Suprapubic skin (tissue), 4 donors: ENCODE measurements around the gene GABRR1.

Experiments
- CTCF ChIP-seq, 2 donors: fragments of 200-600 bp in 1 of 2; fragments of 450-650 bp in 1 of 2; sonication (generic) in 1 of 2; IDR thresholded peaks; one replicate each; pipeline ENCODE4 v1.5.1; 2016 to 2019; ENCODE audit warnings: antibody characterized with exemption in 2 of 2, mild to moderate bottlenecking in 1 of 2, moderate library complexity in 1 of 2
- EP300 ChIP-seq: sonication (generic); formaldehyde crosslinking; IDR thresholded peaks from one replicate; pipeline ENCODE4 v1.6.1; 2017; ENCODE audit warnings: antibody characterized with exemption
- POLR2A ChIP-seq, 2 donors: fragments of 450-650 bp; IDR thresholded peaks; one replicate each; pipeline ENCODE4 v1.6.1; 2017; ENCODE audit warnings: antibody characterized with exemption in 2 of 2, mild to moderate bottlenecking in 2 of 2, moderate library complexity in 2 of 2
- POLR2AphosphoS5 ChIP-seq, 3 donors: sonication (generic); formaldehyde crosslinking; IDR thresholded peaks; one replicate each; pipeline ENCODE4 v1.6.1; 2017; ENCODE audit warnings: antibody characterized with exemption in 3 of 3

GRCh38 chr6:89160331-89161092 lies 56.6 kb downstream of the GABRR1 start:
- TF ChIP-seq EP300 (no peak), CTCF (IDR thresholded peaks at IDR 0.05) (no peak), POLR2A (IDR thresholded peaks at IDR 0.05) (no peak), POLR2AphosphoS5 (IDR thresholded peaks at IDR 0.05) (no peak)
